Activated CD4-positive, alpha-beta T cell treated with anti-CD3 and anti-CD28 coated beads, Interleukin-2, amount 50 U/mL, for 4 hours (primary cell): ENCODE data around the gene ATP8A2.

Experiments
- DNase-seq, 2 experiments: peaks; one replicate each; pipeline ENCODE4 v3.0.0-alpha.2; 2020

Gene ATP8A2

GRCh38 chr13:25689539-25689938 lies 317.8 kb downstream of the ATP8A2 start:
- DNase-seq = no peak

GRCh38 chr13:25690582-25690981 lies 318.8 kb downstream of the ATP8A2 start:
- DNase-seq = no peak

GRCh38 chr13:25691654-25692053 lies 319.9 kb downstream of the ATP8A2 start:
- DNase-seq = no peak

GRCh38 chr13:25692099-25692498 lies 320.3 kb downstream of the ATP8A2 start:
- DNase-seq = no peak

- DNase-seq = no peak
These were observed 327.3 kb downstream of the ATP8A2 start for GRCh38 chr13:25699056-25699455.

GRCh38 chr13:25699600-25699999 lies 327.8 kb downstream of the ATP8A2 start:
- no peak for DNase-seq

- no peak for DNase-seq
These were observed 329.5 kb downstream of the ATP8A2 start for GRCh38 chr13:25701304-25701703.

GRCh38 chr13:25702386-25702785 lies 330.6 kb downstream of the ATP8A2 start:
- no peak for DNase-seq

- no peak for DNase-seq
These were observed 336.0 kb downstream of the ATP8A2 start for GRCh38 chr13:25707726-25708125.

- no peak for DNase-seq
These were observed 336.5 kb downstream of the ATP8A2 start for GRCh38 chr13:25708268-25708667.

- DNase-seq = no peak
These were observed 337.3 kb downstream of the ATP8A2 start for GRCh38 chr13:25709088-25709487.

GRCh38 chr13:25715760-25716159 lies 344.0 kb downstream of the ATP8A2 start:
- no peak for DNase-seq

GRCh38 chr13:25717666-25718197 lies 346.0 kb downstream of the ATP8A2 start:
- DNase-seq = no peak

GRCh38 chr13:25719666-25720065 lies 347.9 kb downstream of the ATP8A2 start:
- no peak for DNase-seq

- DNase-seq = no peak
These were observed 351.1 kb downstream of the ATP8A2 start for GRCh38 chr13:25722893-25723292.

GRCh38 chr13:25725104-25725503 lies 353.3 kb downstream of the ATP8A2 start:
- DNase-seq = no peak

GRCh38 chr13:25727250-25727649 lies 355.5 kb downstream of the ATP8A2 start:
- DNase-seq = no peak

GRCh38 chr13:25727810-25728209 lies 356.0 kb downstream of the ATP8A2 start:
- DNase-seq = no peak

- no peak for DNase-seq
These were observed 357.4 kb downstream of the ATP8A2 start for GRCh38 chr13:25729201-25729600.

GRCh38 chr13:25731037-25731436 lies 359.3 kb downstream of the ATP8A2 start:
- no peak for DNase-seq

GRCh38 chr13:25731536-25731935 lies 359.8 kb downstream of the ATP8A2 start:
- no peak for DNase-seq

GRCh38 chr13:25732111-25732865 lies 360.5 kb downstream of the ATP8A2 start:
- no peak for DNase-seq

- no peak for DNase-seq
These were observed 361.3 kb downstream of the ATP8A2 start for GRCh38 chr13:25733001-25733491.

- DNase-seq = no peak
These were observed 362.1 kb downstream of the ATP8A2 start for GRCh38 chr13:25733696-25734435.
